Spinal cord (tissue), 10 donors: Measurements from ENCODE around the gene PIP5K1B. TPM values are rescaled to one million over a fixed set of nuclear protein-coding genes. Genes with fewer than 3 reads are reported as not detected.

Experiments
- DNase-seq, 6 donors: peaks; one replicate each; pipeline versions ENCODE4 v3.0.0 to v3.0.0-alpha.2; 2013 to 2015; ENCODE audit warnings: low spot score in 6 of 6, low read depth in 4 of 6
- H3K27ac ChIP-seq: one replicate; pipeline ENCODE4 v1.5.1; 2013; ENCODE audit warnings: low read depth, low read length, control low read depth
- H3K27me3 ChIP-seq: one replicate; pipeline ENCODE4 v1.6.1; 2013; ENCODE audit warnings: low read length; ENCODE audit not compliant: control insufficient read depth, insufficient read depth
- H3K36me3 ChIP-seq: one replicate; pipeline ENCODE4 v1.6.1; 2013; ENCODE audit warnings: low read length; ENCODE audit not compliant: control insufficient read depth, insufficient read depth
- H3K4me1 ChIP-seq: one replicate; pipeline ENCODE4 v1.6.1; 2013; ENCODE audit warnings: low read length; ENCODE audit not compliant: control insufficient read depth, insufficient read depth
- H3K4me3 ChIP-seq: one replicate; pipeline ENCODE4 v1.5.1; 2013; ENCODE audit warnings: low read depth, low read length, control low read depth
- H3K9me3 ChIP-seq: one replicate; pipeline ENCODE4 v1.6.1; 2013; ENCODE audit warnings: low read length; ENCODE audit not compliant: control insufficient read depth, insufficient read depth
- WGBS: methylation state at CpG from one replicate; pipeline ENCODE4 v1.1.5; 2013; ENCODE audit warnings: missing lambda C conversion rate; ENCODE audit not compliant: insufficient coverage; 5-methylcytosine and 5-hydroxymethylcytosine counted together
- polyA plus RNA-seq, 2 donors: library from polyadenylated mRNA; unstranded; fragments of 120-200 nt; gene quantifications; one replicate each; pipeline ENCODE4 v1.2.1, GENCODE V29; 2013; ENCODE audit not compliant: insufficient read length in 2 of 2
- total RNA-seq, 2 donors: library from RNA; depleted of rRNA in 1 of 2; stranded (reverse); fragments of 120-200 nt in 1 of 2; fragments of >200 nt in 1 of 2; gene quantifications; one replicate each; pipeline versions ENCODE4 v1.2.3 to v1.2.4, GENCODE V29; 2013 to 2014
- donor health status: healthy.

Gene PIP5K1B
- total and polyA plus RNA-seq, 4 donors: 7.5 to 19.9 (median 12.7) TPM

GRCh38 chr9:68895741-68896478, 190.9 kb downstream of the PIP5K1B start:
- DNase-seq: peak in 1 of 6 donors; percentile 20
- Histone ChIP-seq H3K27ac (no peak overlapping the region), H3K4me3 (no peak overlapping the region), H3K4me1 (no peaks in the 10 kb centered on the region), H3K36me3 (no peaks in the 10 kb centered on the region), H3K27me3 (no peaks in the 10 kb centered on the region), H3K9me3 (no peaks in the 10 kb centered on the region)
- WGBS: no CpG with 5 or more reads among the region's 6 CpGs

- Histone ChIP-seq H3K4me3 (no peak overlapping the region), H3K4me1 (no peaks in the 10 kb centered on the region), H3K27ac (no peak overlapping the region), H3K36me3 (no peaks in the 10 kb centered on the region), H3K9me3 (no peaks in the 10 kb centered on the region), H3K27me3 (no peaks in the 10 kb centered on the region)
- DNase-seq: no peak
- WGBS: no CpG with 5 or more reads among the region's 1 CpG
Observed at GRCh38 chr9:68896486-68896885, 191.4 kb downstream of the PIP5K1B start.

DNA sequence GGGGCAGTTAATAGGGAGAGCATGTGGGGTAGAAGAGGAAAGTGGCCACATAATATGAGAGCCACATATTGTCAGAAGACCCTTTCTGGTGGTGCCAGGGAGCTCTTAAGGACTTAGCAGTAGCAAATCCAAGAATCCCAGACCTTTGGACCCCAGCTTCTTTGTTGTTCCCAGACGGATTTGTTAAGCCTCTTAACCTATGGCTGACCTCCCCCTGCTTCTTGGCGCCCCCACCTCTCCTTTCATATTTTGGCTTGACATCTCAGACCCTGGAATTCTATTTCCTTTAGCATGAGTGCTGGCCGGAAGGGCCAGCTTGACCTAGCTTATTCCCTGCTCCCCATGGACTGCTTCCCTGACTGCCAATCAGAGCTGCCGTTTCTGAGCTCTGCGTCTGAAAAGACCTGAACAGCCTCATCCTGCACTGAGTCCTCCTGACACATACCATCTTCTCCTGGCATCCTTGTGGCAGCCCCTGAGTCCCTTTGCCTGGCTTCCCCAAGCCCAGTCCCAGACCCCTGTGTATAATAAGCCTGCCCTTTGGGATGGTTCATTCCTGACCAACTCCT, 192.6 kb downstream of the PIP5K1B start:
- 42% methylated on average over 5 of the region's 5 CpGs for WGBS
- no peaks in the 10 kb centered on the region for H3K9me3 ChIP-seq
- no peak overlapping the region for H3K4me3 ChIP-seq
- no peak for DNase-seq
- no peaks in the 10 kb centered on the region for H3K27me3 ChIP-seq
- H3K4me1 ChIP-seq: no peaks in the 10 kb centered on the region
- no peak overlapping the region for H3K27ac ChIP-seq
- H3K36me3 ChIP-seq: no peaks in the 10 kb centered on the region

GRCh38 chr9:68898781-68899439, 193.9 kb downstream of the PIP5K1B start:
- H3K9me3 ChIP-seq: no peaks in the 10 kb centered on the region
- H3K27ac ChIP-seq: no peak overlapping the region
- 74% methylated on average over 6 of the region's 6 CpGs for WGBS
- H3K4me1 ChIP-seq: no peaks in the 10 kb centered on the region
- peak in 2 of 6 donors; percentile 21 to 23 for DNase-seq
- H3K4me3 ChIP-seq: no peak overlapping the region
- no peaks in the 10 kb centered on the region for H3K27me3 ChIP-seq
- no peaks in the 10 kb centered on the region for H3K36me3 ChIP-seq

DNA sequence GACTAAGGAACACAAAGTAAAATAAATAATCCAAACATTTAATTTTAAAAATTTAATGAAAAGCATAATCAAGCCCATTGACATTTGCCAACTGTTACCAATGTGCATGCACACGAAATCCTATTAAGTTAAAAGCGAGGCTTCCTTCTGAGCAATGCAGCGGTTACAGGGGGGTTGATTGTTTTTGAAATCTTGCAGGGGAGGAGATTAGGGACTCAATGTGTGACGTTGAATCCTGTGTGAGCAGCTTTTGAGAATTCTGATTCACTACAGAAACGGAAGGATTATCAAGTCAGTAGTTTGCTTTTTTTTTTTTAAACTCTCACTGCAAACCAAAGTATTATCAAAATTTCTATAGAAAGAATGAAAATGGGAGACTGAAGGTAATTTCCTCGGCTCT, 199.4 kb downstream of the PIP5K1B start:
- DNase-seq: no peak
- Histone ChIP-seq H3K4me1 (no peaks in the 10 kb centered on the region), H3K4me3 (no peak overlapping the region), H3K27ac (no peak overlapping the region), H3K36me3 (no peaks in the 10 kb centered on the region), H3K27me3 (no peaks in the 10 kb centered on the region), H3K9me3 (no peaks in the 10 kb centered on the region)
- WGBS: 50% methylated on average over 1 of the region's 6 CpGs

- no peak for DNase-seq
- no peaks in the 10 kb centered on the region for H3K36me3 ChIP-seq
- no peak overlapping the region for H3K4me3 ChIP-seq
- no peaks in the 10 kb centered on the region for H3K4me1 ChIP-seq
- no peak overlapping the region for H3K27ac ChIP-seq
- H3K27me3 ChIP-seq: no peaks in the 10 kb centered on the region
- WGBS: 84% methylated on average over 3 of the region's 3 CpGs
- H3K9me3 ChIP-seq: no peaks in the 10 kb centered on the region
Observed at GRCh38 chr9:68905129-68905528, 200.1 kb downstream of the PIP5K1B start.

DNA sequence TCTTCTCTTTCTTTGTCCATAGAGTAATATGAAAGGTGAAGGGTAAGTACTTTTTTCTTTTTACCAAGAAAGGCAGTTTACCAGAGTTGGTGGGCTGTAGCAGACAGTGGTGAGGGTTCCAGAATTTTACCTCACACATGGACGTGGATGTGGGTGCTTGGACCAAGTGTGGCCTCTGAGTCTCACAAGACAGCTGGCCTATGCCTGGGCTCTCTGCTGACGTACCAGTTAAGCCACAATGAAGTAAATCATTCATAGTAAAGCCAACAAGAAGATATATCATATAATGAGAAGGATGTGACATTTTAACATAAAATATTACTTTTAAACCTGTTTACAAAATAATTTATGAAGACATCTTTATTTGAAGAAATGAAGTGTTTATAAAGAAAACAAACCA, 202.9 kb downstream of the PIP5K1B start:
- no peaks in the 10 kb centered on the region for H3K36me3 ChIP-seq
- no peaks in the 10 kb centered on the region for H3K9me3 ChIP-seq
- no peak overlapping the region for H3K27ac ChIP-seq
- no CpG with 5 or more reads among the region's 2 CpGs for WGBS
- H3K4me1 ChIP-seq: no peaks in the 10 kb centered on the region
- no peaks in the 10 kb centered on the region for H3K27me3 ChIP-seq
- no peak overlapping the region for H3K4me3 ChIP-seq
- DNase-seq: no peak

GRCh38 chr9:68912561-68912960, 207.5 kb downstream of the PIP5K1B start:
- no peaks in the 10 kb centered on the region for H3K27me3 ChIP-seq
- H3K27ac ChIP-seq: no peak overlapping the region
- no peaks in the 10 kb centered on the region for H3K36me3 ChIP-seq
- H3K4me3 ChIP-seq: no peak overlapping the region
- DNase-seq: no peak
- H3K9me3 ChIP-seq: no peaks in the 10 kb centered on the region
- no peaks in the 10 kb centered on the region for H3K4me1 ChIP-seq

DNA sequence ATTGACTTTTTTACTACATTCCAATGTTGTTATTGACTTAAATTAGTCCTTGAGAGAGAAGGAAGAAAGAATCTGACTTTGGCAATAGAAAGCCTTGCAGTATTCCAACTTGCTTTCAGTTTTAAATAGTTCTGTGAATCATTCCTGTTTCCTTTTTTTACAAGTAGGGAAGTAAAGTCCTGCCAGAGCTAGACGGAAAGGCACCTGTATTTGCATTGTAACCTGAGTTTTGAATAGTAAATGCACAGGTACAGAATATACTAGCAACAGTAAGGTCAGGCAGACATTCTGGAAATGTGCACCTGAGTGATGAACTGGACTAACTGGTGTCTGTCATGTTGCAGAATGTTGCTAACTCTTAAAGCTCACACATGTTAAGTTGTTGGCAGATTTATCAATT, 208.0 kb downstream of the PIP5K1B start:
- WGBS: 86% methylated on average over 1 of the region's 1 CpG
- H3K4me3 ChIP-seq: no peak overlapping the region
- H3K27me3 ChIP-seq: no peaks in the 10 kb centered on the region
- DNase-seq: no peak
- H3K9me3 ChIP-seq: no peaks in the 10 kb centered on the region
- no peaks in the 10 kb centered on the region for H3K36me3 ChIP-seq
- H3K4me1 ChIP-seq: no peaks in the 10 kb centered on the region
- H3K27ac ChIP-seq: no peak overlapping the region

- Histone ChIP-seq H3K36me3 (no peaks in the 10 kb centered on the region), H3K4me1 (no peaks in the 10 kb centered on the region), H3K9me3 (no peaks in the 10 kb centered on the region), H3K27ac (no peak overlapping the region), H3K4me3 (no peak overlapping the region), H3K27me3 (no peaks in the 10 kb centered on the region)
- no peak for DNase-seq
- no CpG with 5 or more reads among the region's 2 CpGs for WGBS
Observed at GRCh38 chr9:68914751-68915150, 209.7 kb downstream of the PIP5K1B start.
